Breast epithelium (tissue), 3 donors: Measurements from ENCODE around the gene GLI1.

Source experiments
- CTCF ChIP-seq, 3 donors: fragments of 450-650 bp; IDR thresholded peaks; one replicate each; pipeline ENCODE4 v1.5.1; 2016 to 2017; ENCODE audit warnings: antibody characterized with exemption in 3 of 3, mild to moderate bottlenecking in 3 of 3, moderate library complexity in 3 of 3
- POLR2A ChIP-seq: fragments of 450-650 bp; IDR thresholded peaks from one replicate; pipeline ENCODE4 v1.6.1; 2016; ENCODE audit warnings: antibody characterized with exemption, mild to moderate bottlenecking, moderate library complexity
- POLR2AphosphoS5 ChIP-seq, 3 donors: sonication (generic); formaldehyde crosslinking; IDR thresholded peaks; one replicate each; pipeline ENCODE4 v1.6.1; 2017; ENCODE audit warnings: antibody characterized with exemption in 3 of 3

- no peak for TF ChIP-seq POLR2A
- TF ChIP-seq CTCF (IDR thresholded peaks at IDR 0.05), result no peak
- TF ChIP-seq POLR2AphosphoS5 (IDR thresholded peaks at IDR 0.05), result no peak
Measured at GRCh38 chr12:57438400-57438799, 21.2 kb upstream of the GLI1 start.
